Aorta (tissue), 5 donors: ENCODE measurements around the gene PTPRS. TPM values are rescaled to one million over a fixed set of nuclear protein-coding genes. Genes with fewer than 3 reads are reported as not detected.
"Not testable (repeated sequence)": the region's sequence is repeated elsewhere in the genome, so short reads cannot be mapped to it uniquely, and the experiment has no call there.

Experiments
- ATAC-seq: fragments of 200-7000 bp; cut with Tn5 transposase; one replicate; pipeline ENCODE4 v1.9.1; 2022; ENCODE audit warnings: moderate library complexity; ENCODE audit not compliant: low FRiP score
- DNase-seq, 2 donors: peaks; one replicate each; pipeline ENCODE4 v3.0.0-alpha.2; 2020
- H3K27ac ChIP-seq, 2 donors: one replicate each; pipeline ENCODE4 v1.5.1; 2013; ENCODE audit warnings: low read length in 2 of 2, mild to moderate bottlenecking in 2 of 2, moderate library complexity in 2 of 2, control low read depth in 1 of 2, inconsistent platforms in 1 of 2, low read depth in 1 of 2
- H3K27me3 ChIP-seq, 2 donors: one replicate each; pipeline ENCODE4 v1.6.1; 2013; ENCODE audit warnings: control low read depth in 1 of 2, low read length in 1 of 2, mild to moderate bottlenecking in 1 of 2, moderate library complexity in 1 of 2; ENCODE audit not compliant: insufficient read depth in 2 of 2, control insufficient read depth in 1 of 2
- H3K36me3 ChIP-seq, 2 donors: one replicate each; pipeline ENCODE4 v1.6.1; 2013; ENCODE audit warnings: control low read depth in 1 of 2, low read length in 1 of 2, mild to moderate bottlenecking in 1 of 2; ENCODE audit not compliant: insufficient read depth in 2 of 2, control insufficient read depth in 1 of 2
- H3K4me1 ChIP-seq, 2 donors: one replicate each; pipeline ENCODE4 v1.6.1; 2013; ENCODE audit warnings: low read length in 2 of 2, control low read depth in 1 of 2, mild to moderate bottlenecking in 1 of 2, moderate library complexity in 1 of 2; ENCODE audit not compliant: insufficient read depth in 2 of 2, control insufficient read depth in 1 of 2
- H3K4me3 ChIP-seq, 2 donors: one replicate each; pipeline ENCODE4 v1.5.1; 2013; ENCODE audit warnings: low read length in 2 of 2, control low read depth in 1 of 2, mild to moderate bottlenecking in 1 of 2
- H3K9me3 ChIP-seq: one replicate; pipeline ENCODE4 v1.6.1; 2013; ENCODE audit warnings: mild to moderate bottlenecking, low read length; ENCODE audit not compliant: control insufficient read depth
- WGBS, 2 donors: extraction: QIAGEN DNeasy Blood & Tissue Kit; methylation state at CpG; one replicate each; pipeline ENCODE4 v1.1.7; 2013; 5-methylcytosine and 5-hydroxymethylcytosine counted together
- intact Hi-C, 2 donors: fragments of 100-400 bp; cut with DNase I; formaldehyde crosslinking; loops; one replicate each; pipeline versions ENCODE4 v1.14.2 to v1.15.0; 2022
- long read RNA-seq, 2 donors: library from polyadenylated mRNA; unstranded; transcript quantifications; one replicate each; pipeline ENCODE4 v2.0.0, GENCODE V29; 2020 to 2021
- polyA plus RNA-seq, 2 donors: library from polyadenylated mRNA; stranded (reverse); fragments of 200-250 nt; gene quantifications; one replicate each; pipeline ENCODE4 v1.2.3, GENCODE V29; 2013
- total RNA-seq, 2 donors: library from RNA; stranded (reverse); fragmentation: NEBNext Ultra II Directional; extraction: Animal tissue kit (Norgen Biotek cat#: 25700); gene quantifications; one replicate each; pipeline ENCODE4 v1.2.1, GENCODE V29; 2021
- donor health status: healthy with polysubstance abuse.
- donor health status: Bipolar disorder and iron deficiency.
- donor health status: DM: no; HTN: no; CAD: no.
- donor health status: DM: no; HTN: no; CAD: no.
- donor health status: DM: yes; HTN: yes; CAD: no.

PTPRS gene
- total RNA-seq (100 to 1,000 TPM; 113 to 220 TPM), polyA plus RNA-seq (10 to 100 TPM in 1 of 2 donors, 1 to 10 TPM in 1; 3.4 to 36.7 TPM)
- long read RNA-seq, donor 1, partial matches to known transcripts = 20 of 37 reads
- long read RNA-seq, donor 1, other reads (novel, unspliced or antisense) = 17 of 37 reads
- long read RNA-seq, donor 2, partial matches to known transcripts = 34 of 55 reads
- long read RNA-seq, donor 2, other reads (novel, unspliced or antisense) = 21 of 55 reads

GRCh38 chr19:5340637-5341447 lies at the start of gene PTPRS:
PTPRS (minus strand) TSS chr19:5340812; CDS start chr19:5286140, 54,672 bp downstream.
- 6% methylated on average over 61 to 81 of the region's 81 CpGs for WGBS, 2 donors
- Histone ChIP-seq H3K4me3 (peak within 1 kb of the TSS; percentile 31 to 77), H3K9me3 (no peaks in the 10 kb centered on the region), H3K36me3 (no peaks in the 10 kb centered on the region), H3K27me3 (no peaks in the 10 kb centered on the region), H3K27ac (no peak within 1 kb of the TSS), H3K4me1 (peaks cover 0 to 3% of the 10 kb centered on the region in 2 donors)
- intact Hi-C loops = no loop called here
- DNase-seq (peak; percentile 81 to 95), ATAC-seq (peak; percentile 88)

- H3K4me3 ChIP-seq = no peak overlapping the region
- no peak for DNase-seq
- no peaks in the 10 kb centered on the region for H3K4me1 ChIP-seq
- H3K9me3 ChIP-seq = peaks cover 6% of the 10 kb centered on the region
- intact Hi-C loops = no loop called here
- no peak overlapping the region for H3K27ac ChIP-seq
- H3K36me3 ChIP-seq = no peaks in the 10 kb centered on the region
- ATAC-seq = no peak
- WGBS, 2 donors = 73 to 80% methylated on average over 6 of the region's 6 CpGs
- H3K27me3 ChIP-seq = peaks cover 0 to 2% of the 10 kb centered on the region in 2 donors
These were observed 48.7 kb upstream of the PTPRS start for GRCh38 chr19:5389353-5389752.

- no peaks in the 10 kb centered on the region for H3K4me1 ChIP-seq
- no peak overlapping the region for H3K4me3 ChIP-seq
- no peaks in the 10 kb centered on the region for H3K36me3 ChIP-seq
- no peaks in the 10 kb centered on the region for H3K27me3 ChIP-seq
- H3K9me3 ChIP-seq = peaks cover 9% of the 10 kb centered on the region
- intact Hi-C loops = no loop called here
- WGBS, 2 donors = 92 to 100% methylated on average over 1 of the region's 1 CpG
- H3K27ac ChIP-seq = no peak overlapping the region
- ATAC-seq (no peak), DNase-seq (no peak)
These were observed 46.9 kb upstream of the PTPRS start for GRCh38 chr19:5387472-5387871.

- Histone ChIP-seq H3K27ac (no peak overlapping the region), H3K4me3 (no peak overlapping the region), H3K9me3 (peaks cover 10% of the 10 kb centered on the region), H3K4me1 (no peaks in the 10 kb centered on the region), H3K27me3 (no peaks in the 10 kb centered on the region), H3K36me3 (no peaks in the 10 kb centered on the region)
- DNase-seq (no peak), ATAC-seq (no peak)
- WGBS, 2 donors = 72 to 84% methylated on average over 16 of the region's 16 CpGs
- intact Hi-C loops = no loop called here
These were observed 46.2 kb upstream of the PTPRS start for GRCh38 chr19:5386841-5387240.

- H3K36me3 ChIP-seq, H3K27me3 ChIP-seq, H3K4me1 ChIP-seq, H3K4me3 ChIP-seq, H3K27ac ChIP-seq, DNase-seq, intact Hi-C loops, H3K9me3 ChIP-seq, ATAC-seq: not testable (repeated sequence)
- WGBS, 2 donors = 95% methylated on average over 6 of the region's 6 CpGs
These were observed 40.6 kb upstream of the PTPRS start for GRCh38 chr19:5381197-5381596.

- ATAC-seq = no peak
- H3K27ac ChIP-seq = no peak overlapping the region
- 90% methylated on average over 9 of the region's 9 CpGs for WGBS, 2 donors
- no peaks in the 10 kb centered on the region for H3K36me3 ChIP-seq
- no peak for DNase-seq
- H3K4me1 ChIP-seq = no peaks in the 10 kb centered on the region
- no peaks in the 10 kb centered on the region for H3K27me3 ChIP-seq
- H3K9me3 ChIP-seq = peaks cover 5% of the 10 kb centered on the region
- intact Hi-C loops = no loop called here
- H3K4me3 ChIP-seq = no peak overlapping the region
These were observed 39.8 kb upstream of the PTPRS start for GRCh38 chr19:5380215-5380919.

- DNase-seq (no peak), ATAC-seq (no peak)
- H3K27me3 ChIP-seq = no peaks in the 10 kb centered on the region
- no peak overlapping the region for H3K4me3 ChIP-seq
- no peaks in the 10 kb centered on the region for H3K36me3 ChIP-seq
- no peaks in the 10 kb centered on the region for H3K4me1 ChIP-seq
- 88 to 93% methylated on average over 4 of the region's 4 CpGs for WGBS, 2 donors
- peaks cover 2% of the 10 kb centered on the region for H3K9me3 ChIP-seq
- no peak overlapping the region for H3K27ac ChIP-seq
- intact Hi-C loops = no loop called here
These were observed 36.3 kb upstream of the PTPRS start for GRCh38 chr19:5376928-5377327.

GRCh38 chr19:5372572-5373200 lies 32.1 kb upstream of the PTPRS start:
- intact Hi-C loops = no loop called here
- 90 to 91% methylated on average over 4 of the region's 4 CpGs for WGBS, 2 donors
- H3K27me3 ChIP-seq = no peaks in the 10 kb centered on the region
- no peak overlapping the region for H3K4me3 ChIP-seq
- H3K36me3 ChIP-seq = no peaks in the 10 kb centered on the region
- no peak for ATAC-seq
- no peak for DNase-seq
- no peaks in the 10 kb centered on the region for H3K9me3 ChIP-seq
- no peak overlapping the region for H3K27ac ChIP-seq
- H3K4me1 ChIP-seq = no peaks in the 10 kb centered on the region
